ENCODE data around the gene TTC39A. TPM values are rescaled to one million over a fixed set of nuclear protein-coding genes. Genes with fewer than 3 reads are reported as not detected.

The TTC39A gene
- total RNA-seq, 1 donor from 2014 or later = 26.0 TPM

DNA sequence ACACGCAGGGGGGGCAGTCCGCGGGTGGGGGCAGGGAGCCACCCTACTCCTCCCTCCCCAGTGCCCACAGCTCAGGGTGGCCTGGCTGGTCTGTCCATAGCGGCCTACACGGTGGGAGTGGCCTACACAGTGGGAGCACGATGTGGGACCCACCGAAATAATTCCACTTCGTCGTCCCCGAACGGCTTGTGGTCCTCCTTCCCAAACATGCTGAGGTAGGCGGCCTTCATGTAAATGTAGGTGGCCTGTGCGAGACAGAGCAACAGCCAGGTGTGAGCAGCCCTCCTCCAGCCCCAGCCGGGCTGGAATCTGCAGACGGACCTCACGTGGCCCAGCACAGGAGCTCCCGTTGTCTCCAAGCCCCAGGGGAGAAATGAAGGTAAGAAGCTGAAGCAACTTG lies 34.4 kb downstream of the TTC39A start:
- TF ChIP-seq, protein P1, sequence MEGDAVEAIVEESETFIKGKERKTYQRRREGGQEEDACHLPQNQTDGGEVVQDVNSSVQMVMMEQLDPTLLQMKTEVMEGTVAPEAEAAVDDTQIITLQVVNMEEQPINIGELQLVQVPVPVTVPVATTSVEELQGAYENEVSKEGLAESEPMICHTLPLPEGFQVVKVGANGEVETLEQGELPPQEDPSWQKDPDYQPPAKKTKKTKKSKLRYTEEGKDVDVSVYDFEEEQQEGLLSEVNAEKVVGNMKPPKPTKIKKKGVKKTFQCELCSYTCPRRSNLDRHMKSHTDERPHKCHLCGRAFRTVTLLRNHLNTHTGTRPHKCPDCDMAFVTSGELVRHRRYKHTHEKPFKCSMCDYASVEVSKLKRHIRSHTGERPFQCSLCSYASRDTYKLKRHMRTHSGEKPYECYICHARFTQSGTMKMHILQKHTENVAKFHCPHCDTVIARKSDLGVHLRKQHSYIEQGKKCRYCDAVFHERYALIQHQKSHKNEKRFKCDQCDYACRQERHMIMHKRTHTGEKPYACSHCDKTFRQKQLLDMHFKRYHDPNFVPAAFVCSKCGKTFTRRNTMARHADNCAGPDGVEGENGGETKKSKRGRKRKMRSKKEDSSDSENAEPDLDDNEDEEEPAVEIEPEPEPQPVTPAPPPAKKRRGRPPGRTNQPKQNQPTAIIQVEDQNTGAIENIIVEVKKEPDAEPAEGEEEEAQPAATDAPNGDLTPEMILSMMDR (IDR thresholded peaks at IDR 0.05; ENCODE audit: unreplicated experiment) = no peak
- Mint-ChIP-seq H3K27ac (no peak overlapping the region), H3K36me3 (ENCODE audit: insufficient read depth) (peaks cover 6% of the 10 kb centered on the region), H3K4me1 (ENCODE audit: low read depth) (peaks cover 3% of the 10 kb centered on the region), H3K9me3 (ENCODE audit: low read depth) (no peaks in the 10 kb centered on the region), H3K27me3 (no peaks in the 10 kb centered on the region), H3K4me3 (ENCODE audit: low read depth) (no peak overlapping the region)
- DNase-seq (ENCODE audit: low spot score, unreplicated experiment) = no peak

GRCh38 chr1:51294566-51295184 lies 35.7 kb downstream of the TTC39A start:
- no peaks in the 10 kb centered on the region for H3K9me3 Mint-ChIP-seq (ENCODE audit: low read depth)

DNA sequence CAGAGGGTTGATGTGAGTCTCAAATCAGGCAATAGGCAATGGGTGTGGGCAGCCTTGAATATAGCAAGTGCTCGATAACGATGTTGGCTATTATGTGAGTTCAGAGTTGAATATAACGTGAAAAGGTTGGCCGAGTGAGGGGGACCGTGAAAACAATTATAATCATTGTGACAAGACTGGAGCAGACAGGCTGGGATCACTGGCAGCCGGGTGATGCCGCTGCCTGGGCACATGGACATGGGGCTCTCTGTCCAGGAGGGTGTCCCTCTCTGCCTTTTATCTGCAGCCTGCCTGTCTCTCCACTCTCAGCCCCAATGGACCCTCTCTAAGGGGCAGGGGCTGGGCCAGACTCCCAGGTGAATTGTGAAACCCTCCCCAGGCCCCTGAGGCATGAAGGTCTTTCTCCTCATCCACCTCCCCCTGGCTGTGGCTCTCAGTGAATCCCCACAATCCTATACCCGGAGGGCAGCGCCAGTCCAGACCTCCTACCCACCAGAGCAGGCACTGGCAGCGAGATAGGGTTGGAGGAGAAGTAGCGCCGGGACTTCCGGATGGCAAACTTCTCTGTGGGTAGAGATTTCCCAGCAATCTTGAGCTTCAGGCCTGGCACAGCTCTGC lies 36.4 kb downstream of the TTC39A start:
- no peaks in the 10 kb centered on the region for H3K9me3 Mint-ChIP-seq (ENCODE audit: low read depth)
- H3K27ac Mint-ChIP-seq = no peak overlapping the region
- peaks cover 3% of the 10 kb centered on the region for H3K4me1 Mint-ChIP-seq (ENCODE audit: low read depth)
- H3K36me3 Mint-ChIP-seq (ENCODE audit: insufficient read depth) = peaks cover 4% of the 10 kb centered on the region
- H3K4me3 Mint-ChIP-seq (ENCODE audit: low read depth) = no peak overlapping the region
- no peak for DNase-seq (ENCODE audit: low spot score, unreplicated experiment)
- TF ChIP-seq, protein P1 (IDR thresholded peaks at IDR 0.05; ENCODE audit: unreplicated experiment) = no peak
- no peaks in the 10 kb centered on the region for H3K27me3 Mint-ChIP-seq

More at GRCh38 chr1:51294566-51295184, 35.7 kb downstream of the TTC39A start:
- no peak for DNase-seq (ENCODE audit: low spot score, unreplicated experiment)
- H3K4me1 Mint-ChIP-seq (ENCODE audit: low read depth) = peaks cover 3% of the 10 kb centered on the region
- no peaks in the 10 kb centered on the region for H3K27me3 Mint-ChIP-seq
- TF ChIP-seq, protein P1 (IDR thresholded peaks at IDR 0.05; ENCODE audit: unreplicated experiment) = no peak
- H3K27ac Mint-ChIP-seq = no peak overlapping the region
- peaks cover 4% of the 10 kb centered on the region for H3K36me3 Mint-ChIP-seq (ENCODE audit: insufficient read depth)
- no peak overlapping the region for H3K4me3 Mint-ChIP-seq (ENCODE audit: low read depth)

DNA sequence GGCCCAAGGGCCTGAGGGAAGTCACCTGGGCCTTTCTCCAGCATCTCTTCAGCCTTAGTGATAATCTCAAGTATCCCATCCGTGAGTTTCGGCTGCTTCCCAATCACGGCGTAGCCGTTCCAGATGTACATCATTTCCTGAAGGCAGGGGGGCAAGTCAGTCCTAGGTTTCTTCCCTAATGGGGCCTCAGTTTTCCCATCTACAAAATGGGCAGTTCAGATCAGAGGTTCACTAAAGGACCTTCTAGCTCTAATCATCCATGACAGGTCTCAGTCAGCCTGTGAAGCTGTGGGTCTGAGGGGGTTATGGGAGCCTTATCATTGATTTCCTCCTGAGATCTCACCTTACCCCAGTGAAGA lies 39.9 kb downstream of the TTC39A start:
- H3K27me3 Mint-ChIP-seq = no peaks in the 10 kb centered on the region
- H3K27ac Mint-ChIP-seq = no peak overlapping the region
- H3K4me1 Mint-ChIP-seq (ENCODE audit: low read depth) = no peaks in the 10 kb centered on the region
- no peak overlapping the region for H3K4me3 Mint-ChIP-seq (ENCODE audit: low read depth)
- DNase-seq (ENCODE audit: low spot score, unreplicated experiment) = no peak
- TF ChIP-seq, protein P1 (IDR thresholded peaks at IDR 0.05; ENCODE audit: unreplicated experiment) = no peak
- H3K9me3 Mint-ChIP-seq (ENCODE audit: low read depth) = no peaks in the 10 kb centered on the region
- H3K36me3 Mint-ChIP-seq (ENCODE audit: insufficient read depth) = peaks cover 6% of the 10 kb centered on the region

DNA sequence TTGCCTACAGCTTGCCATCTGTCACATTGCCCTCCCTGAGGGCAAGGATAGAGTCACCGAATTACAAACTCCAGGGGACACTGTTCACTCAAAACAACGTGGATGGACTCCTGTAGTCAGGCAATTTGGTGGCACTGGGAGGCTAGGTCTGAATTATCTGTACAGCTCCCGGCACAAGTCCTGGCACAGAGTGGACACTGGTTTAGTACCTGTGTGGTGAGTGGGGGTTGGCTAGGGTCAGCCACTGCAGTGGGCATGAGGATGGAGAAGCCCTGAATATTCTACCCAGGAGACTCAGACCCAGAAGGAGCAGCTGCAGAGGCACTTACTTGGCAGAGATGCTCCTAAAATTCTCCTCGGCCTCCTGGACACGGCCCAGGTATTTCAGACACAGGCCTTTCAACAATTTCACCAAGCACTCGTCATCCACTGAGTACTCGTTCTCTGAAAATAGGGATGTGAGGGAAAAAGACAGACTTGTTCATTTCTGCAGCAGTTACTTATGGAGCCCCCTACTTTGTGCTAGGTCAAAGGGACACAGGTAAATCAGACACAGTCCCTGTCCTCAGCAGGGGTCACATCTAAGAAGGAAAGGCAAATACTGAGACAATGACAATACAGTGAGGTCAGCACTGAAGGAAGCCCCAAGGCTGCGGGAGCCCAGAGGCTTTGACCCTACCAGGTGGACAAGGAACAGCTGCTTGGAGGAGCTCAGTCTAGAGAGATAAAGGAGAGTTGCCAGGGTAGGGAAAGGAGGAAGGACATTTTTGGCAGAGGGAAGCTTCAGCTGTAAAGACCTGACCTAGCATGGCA lies 40.5 kb downstream of the TTC39A start:
- DNase-seq (ENCODE audit: low spot score, unreplicated experiment) = no peak
- Mint-ChIP-seq H3K27me3 (no peaks in the 10 kb centered on the region), H3K27ac (no peak overlapping the region), H3K36me3 (ENCODE audit: insufficient read depth) (peaks cover 6% of the 10 kb centered on the region), H3K4me1 (ENCODE audit: low read depth) (no peaks in the 10 kb centered on the region), H3K9me3 (ENCODE audit: low read depth) (no peaks in the 10 kb centered on the region), H3K4me3 (ENCODE audit: low read depth) (no peak overlapping the region)
- TF ChIP-seq, protein P1 (IDR thresholded peaks at IDR 0.05; ENCODE audit: unreplicated experiment) = no peak

Measured in progenitor cell of endocrine pancreas (in vitro differentiated cells).